Lower leg skin (tissue), 4 donors: ENCODE data around the gene ARHGAP28. TPM values are rescaled to one million over a fixed set of nuclear protein-coding genes. Genes with fewer than 3 reads are reported as not detected.

Experiments
- DNase-seq, 2 donors: peaks; one replicate each; pipeline ENCODE4 v3.0.0-alpha.2; 2019; ENCODE audit warnings: low spot score in 2 of 2
- H3K4me3 ChIP-seq: fragments of 200-600 bp; sonication (generic); 2 replicates; pipeline ENCODE4 v1.5.1; 2017; ENCODE audit warnings: mild to moderate bottlenecking, low read depth; ENCODE audit not compliant: poor library complexity, severe bottlenecking
- CTCF ChIP-seq, 3 donors: fragments of 450-650 bp; IDR thresholded peaks; one replicate each; pipeline ENCODE4 v1.5.1; 2016; ENCODE audit warnings: antibody characterized with exemption in 3 of 3, mild to moderate bottlenecking in 3 of 3, moderate library complexity in 2 of 3
- POLR2A ChIP-seq, 2 donors: fragments of 450-650 bp; IDR thresholded peaks; one replicate each; pipeline ENCODE4 v1.6.1; 2016 to 2017; ENCODE audit warnings: antibody characterized with exemption in 2 of 2, mild to moderate bottlenecking in 1 of 2, moderate library complexity in 1 of 2
- WGBS, 2 donors: methylation state at CpG; one replicate each; pipeline ENCODE4 v1.1.5; 2018; 5-methylcytosine and 5-hydroxymethylcytosine counted together
- intact Hi-C: fragments of 100-400 bp; cut with DNase I; formaldehyde crosslinking; loops from one replicate; pipeline ENCODE4 v1.15.0; 2023; ENCODE audit warnings: low total_unique reads
- total RNA-seq, 4 donors: library from RNA; depleted of rRNA; stranded (reverse); fragments of >200 nt; gene quantifications; one replicate each; pipeline ENCODE4 v1.1.0, GENCODE V29; 2016

ARHGAP28 gene
- total RNA-seq, 4 donors from 2014 or later: 1.4 to 5.9 (median 2.8) TPM

- no peak overlapping the region for H3K4me3 ChIP-seq
- WGBS, 2 donors: 76 to 79% methylated on average over 10 of the region's 10 CpGs
- no peak for DNase-seq
- no peak for TF ChIP-seq POLR2A (IDR thresholded peaks at IDR 0.05)
- TF ChIP-seq CTCF (IDR thresholded peaks at IDR 0.05): no peak
- intact Hi-C loops: no loop called here
Observed at GRCh38 chr18:6947338-6948030, 218.0 kb downstream of the ARHGAP28 start.

- H3K4me3 ChIP-seq: no peak overlapping the region
- TF ChIP-seq CTCF (IDR thresholded peaks at IDR 0.05) (no peak), POLR2A (IDR thresholded peaks at IDR 0.05) (no peak)
- 87 to 89% methylated on average over 16 of the region's 16 CpGs for WGBS, 2 donors
- DNase-seq: no peak
- intact Hi-C loops: no loop called here
Observed at GRCh38 chr18:6948281-6949055, 219.0 kb downstream of the ARHGAP28 start.

- TF ChIP-seq POLR2A (IDR thresholded peaks at IDR 0.05) (no peak), CTCF (IDR thresholded peaks at IDR 0.05) (no peak)
- 77 to 82% methylated on average over 11 of the region's 11 CpGs for WGBS, 2 donors
Observed at GRCh38 chr18:6949800-6950586, 220.5 kb downstream of the ARHGAP28 start.

GRCh38 chr18:6950641-6951040, 221.1 kb downstream of the ARHGAP28 start:
- DNase-seq: no peak
- TF ChIP-seq POLR2A (IDR thresholded peaks at IDR 0.05) (no peak), CTCF (IDR thresholded peaks at IDR 0.05) (no peak)
- H3K4me3 ChIP-seq: no peak overlapping the region
- intact Hi-C loops: no loop called here
- WGBS, 2 donors: 89% methylated on average over 14 of the region's 14 CpGs

More at GRCh38 chr18:6949800-6950586, 220.5 kb downstream of the ARHGAP28 start:
- DNase-seq: no peak
- intact Hi-C loops: no loop called here
- H3K4me3 ChIP-seq: no peak overlapping the region

- no peak overlapping the region for H3K4me3 ChIP-seq
- no peak for DNase-seq
- intact Hi-C loops: no loop called here
- WGBS, 2 donors: 83 to 84% methylated on average over 17 of the region's 17 CpGs
- TF ChIP-seq CTCF (IDR thresholded peaks at IDR 0.05) (no peak), POLR2A (IDR thresholded peaks at IDR 0.05) (no peak)
Observed at GRCh38 chr18:6951336-6952090, 222.0 kb downstream of the ARHGAP28 start.
